GM21576 (cell line): ENCODE results near the gene PKMYT1.

Experiments
- ATAC-seq: cut with Tn5 transposase; IDR thresholded peaks from one replicate; pipeline ENCODE4 v1.9.1; 2021; ENCODE audit warnings: mild to moderate bottlenecking, moderate library complexity; ENCODE audit not compliant: unreplicated experiment

Gene PKMYT1

DNA sequence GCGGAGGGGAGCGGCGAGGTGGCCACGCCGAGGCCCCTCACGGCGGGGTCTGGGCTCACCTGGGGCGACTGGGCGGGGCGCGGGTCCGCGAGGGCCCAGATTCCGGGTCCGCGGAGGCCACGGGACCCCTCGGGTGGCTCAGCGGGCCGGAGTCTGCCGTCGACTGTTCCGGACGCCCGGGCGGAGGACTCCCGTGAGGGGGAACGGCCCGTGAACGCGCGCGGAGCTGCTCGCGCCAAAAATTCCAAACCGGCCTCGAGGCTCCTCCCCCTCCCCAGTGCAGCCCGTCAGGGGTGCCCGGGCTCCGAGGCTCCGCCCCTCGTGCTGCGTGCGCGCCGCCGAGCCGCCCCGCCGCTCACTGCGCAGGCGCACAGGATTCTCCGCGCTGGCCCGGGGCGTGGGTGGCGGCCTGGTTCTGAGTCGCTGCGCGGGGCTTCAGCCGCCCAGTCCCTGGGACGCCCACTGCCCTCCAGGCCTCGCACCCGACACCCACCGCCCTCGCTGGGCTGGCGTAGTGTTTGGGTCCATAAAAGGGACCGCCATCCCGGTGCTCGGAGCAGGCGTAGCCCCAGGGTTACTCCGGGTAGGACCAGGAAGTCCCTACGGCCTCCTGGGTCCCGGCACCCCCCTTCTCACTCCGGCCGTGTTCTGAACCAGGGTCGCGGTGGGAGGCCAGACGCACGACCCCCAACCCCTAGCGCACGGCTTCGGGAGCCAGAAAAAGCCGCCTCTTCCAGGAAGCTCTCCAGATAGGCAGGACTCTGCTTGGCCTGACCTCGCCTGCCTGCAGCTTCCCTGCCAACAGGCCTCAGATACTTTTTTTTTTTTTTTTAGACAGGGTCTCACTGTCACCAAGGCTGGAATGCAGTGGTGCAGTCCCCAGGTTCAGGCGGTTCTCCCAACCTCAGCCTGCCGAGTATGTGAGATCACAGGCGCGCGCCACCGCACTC is at the start of gene PKMYT1:
TSS of gene PKMYT1 (minus strand) at position 220 of the 950 bp plus-strand sequence. CDS start 789 bp downstream, outside the sequence.
- ATAC-seq: peak; percentile 53

DNA sequence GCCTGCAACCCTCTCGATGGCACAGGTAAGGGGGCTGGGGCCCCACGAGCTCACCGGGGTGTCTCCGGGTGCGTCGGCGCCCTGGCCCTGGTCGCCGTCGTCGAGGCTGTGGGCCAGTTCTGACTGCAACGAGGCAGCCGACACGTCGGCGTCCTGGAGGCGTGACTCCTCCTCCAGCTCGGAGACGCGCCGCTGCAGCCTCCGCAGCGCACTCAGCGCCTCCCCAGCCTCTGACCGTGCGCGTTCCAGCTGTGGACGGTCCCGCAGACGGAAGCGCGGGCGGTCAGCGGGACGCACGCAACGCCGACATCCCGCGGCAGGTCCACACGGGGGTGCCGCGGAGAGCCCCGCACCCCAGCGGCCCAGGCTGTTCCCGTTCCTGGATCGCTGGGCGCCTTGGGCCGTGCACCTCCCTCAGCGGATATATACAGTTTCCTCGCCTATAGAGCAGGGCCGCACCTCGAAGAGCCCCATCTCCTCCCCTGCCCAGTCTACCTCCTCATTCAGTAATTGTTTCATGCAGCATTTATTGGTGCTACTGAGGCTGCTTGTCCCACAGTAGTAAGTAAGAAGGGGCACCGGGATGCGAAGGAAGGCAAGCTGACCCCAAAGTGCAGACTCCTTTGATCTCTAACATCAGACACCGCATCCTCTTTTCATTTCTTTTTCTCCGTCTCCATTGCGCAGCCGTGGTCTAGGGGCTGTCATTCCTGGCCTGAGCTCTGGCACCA is 49.4 kb upstream of the PKMYT1 start:
- no peak for ATAC-seq

DNA sequence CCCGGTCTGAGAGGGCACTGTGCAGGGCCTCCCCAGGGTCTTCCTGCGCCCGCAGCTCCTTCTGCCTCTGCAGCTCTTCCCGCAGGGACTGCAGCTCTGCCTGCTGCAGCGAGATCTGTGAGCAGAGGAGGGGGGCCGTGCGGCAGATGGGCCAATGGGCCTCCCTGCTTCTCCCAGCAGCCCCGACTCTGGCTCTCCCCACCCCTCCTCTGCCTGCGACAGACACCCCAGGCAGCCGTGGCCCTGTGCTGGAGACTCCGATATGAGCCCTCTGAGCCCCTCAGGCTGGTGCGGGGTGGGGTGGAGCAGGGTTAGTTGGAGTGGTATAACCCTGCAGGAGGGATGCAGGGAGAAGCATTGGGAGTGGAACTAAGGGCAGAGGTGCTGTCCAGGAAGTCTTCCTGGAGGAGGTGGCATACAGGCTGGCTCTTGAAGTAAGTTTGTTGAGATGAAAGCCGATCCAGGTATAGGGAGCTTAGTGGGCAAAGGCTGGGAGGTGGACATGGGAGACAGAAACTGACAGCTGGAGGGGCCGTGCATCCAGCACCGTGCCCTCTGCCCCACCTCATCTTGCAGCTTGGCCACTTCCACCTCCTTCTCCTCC is 48.6 kb upstream of the PKMYT1 start:
- no peak for ATAC-seq

DNA sequence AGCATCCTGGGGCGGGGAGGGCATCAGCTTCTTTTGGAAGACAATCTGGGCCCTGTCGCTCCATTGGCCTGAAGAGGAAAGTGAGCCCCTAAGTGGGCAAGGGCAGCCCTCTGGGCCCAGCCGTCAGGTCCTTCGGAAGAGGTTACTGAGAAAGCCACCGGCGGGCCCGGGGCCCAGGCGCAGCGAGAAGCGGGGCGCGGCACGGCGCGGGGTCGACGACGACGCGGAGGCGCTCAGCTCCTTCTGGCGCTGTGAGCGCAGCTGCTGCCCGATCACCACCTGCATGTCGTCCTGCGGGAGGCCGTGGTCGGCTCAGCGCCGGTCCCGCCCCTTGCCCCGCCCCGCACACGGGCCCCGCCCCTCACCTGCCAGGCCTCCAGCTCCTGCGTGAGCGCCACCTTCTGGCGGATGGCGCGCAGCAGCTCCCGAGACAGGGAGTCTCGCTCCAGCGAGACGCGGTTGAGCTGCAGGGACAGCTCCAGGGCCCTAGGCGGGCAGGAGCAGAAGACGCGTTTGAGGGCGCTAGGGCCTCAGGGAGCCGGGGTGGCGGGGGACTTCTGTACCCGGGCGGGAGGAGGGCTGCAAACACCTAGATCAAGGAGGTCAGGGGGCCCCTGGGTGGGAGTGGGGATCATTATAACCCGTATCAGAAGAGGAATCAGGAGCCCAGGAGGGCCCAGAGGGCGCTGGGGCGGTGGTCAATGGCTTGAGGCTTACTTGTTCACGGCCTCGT is 47.9 kb upstream of the PKMYT1 start:
- no peak for ATAC-seq

DNA sequence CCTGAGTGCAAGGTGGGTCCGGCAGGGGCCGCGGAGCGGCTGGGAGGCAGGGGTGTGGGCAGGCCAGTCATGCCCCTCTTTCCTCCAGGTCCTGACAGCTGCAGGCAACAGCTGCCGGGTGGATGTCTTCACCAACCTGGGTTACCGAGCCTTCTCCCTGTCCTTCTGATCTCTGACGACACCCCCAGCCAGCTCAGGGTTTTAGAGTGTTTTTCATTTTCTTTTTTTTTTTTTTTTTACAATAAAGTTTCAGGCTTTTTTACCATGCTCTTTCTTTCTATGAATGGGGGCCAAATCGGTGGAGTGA is 47.2 kb upstream of the PKMYT1 start:
- no peak for ATAC-seq

DNA sequence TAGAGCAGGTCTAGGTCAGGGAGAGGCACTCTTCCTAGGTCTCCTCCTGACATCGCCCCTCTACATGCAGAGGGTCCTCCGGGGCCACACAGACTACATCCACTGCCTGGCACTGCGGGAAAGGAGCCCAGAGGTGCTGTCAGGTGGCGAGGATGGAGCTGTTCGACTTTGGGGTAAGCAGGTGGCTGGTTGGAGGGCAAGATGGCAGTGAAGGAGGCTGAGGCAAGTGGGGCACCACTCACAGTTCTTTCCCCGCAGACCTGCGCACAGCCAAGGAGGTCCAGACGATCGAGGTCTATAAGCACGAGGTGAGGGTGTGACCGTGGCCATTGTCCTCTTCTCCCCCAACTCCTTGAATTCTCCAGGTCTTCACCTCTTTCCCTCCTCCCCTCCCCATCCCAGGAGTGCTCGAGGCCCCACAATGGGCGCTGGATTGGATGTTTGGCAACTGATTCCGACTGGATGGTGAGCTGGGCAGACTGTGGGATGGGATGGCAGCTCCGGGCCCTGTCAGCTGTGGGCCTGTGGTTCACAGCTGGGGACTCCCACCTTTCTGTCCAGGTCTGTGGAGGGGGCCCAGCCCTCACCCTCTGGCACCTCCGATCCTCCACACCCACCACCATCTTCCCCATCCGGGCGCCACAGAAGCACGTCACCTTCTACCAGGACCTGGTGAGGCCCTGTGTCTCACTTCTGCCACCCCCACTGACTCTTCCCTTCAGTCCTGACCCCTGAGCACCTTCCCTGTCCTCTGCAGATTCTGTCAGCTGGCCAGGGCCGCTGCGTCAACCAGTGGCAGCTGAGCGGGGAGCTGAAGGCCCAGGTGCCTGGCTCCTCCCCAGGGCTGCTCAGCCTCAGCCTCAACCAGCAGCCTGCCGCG is 46.6 kb upstream of the PKMYT1 start:
- no peak for ATAC-seq

DNA sequence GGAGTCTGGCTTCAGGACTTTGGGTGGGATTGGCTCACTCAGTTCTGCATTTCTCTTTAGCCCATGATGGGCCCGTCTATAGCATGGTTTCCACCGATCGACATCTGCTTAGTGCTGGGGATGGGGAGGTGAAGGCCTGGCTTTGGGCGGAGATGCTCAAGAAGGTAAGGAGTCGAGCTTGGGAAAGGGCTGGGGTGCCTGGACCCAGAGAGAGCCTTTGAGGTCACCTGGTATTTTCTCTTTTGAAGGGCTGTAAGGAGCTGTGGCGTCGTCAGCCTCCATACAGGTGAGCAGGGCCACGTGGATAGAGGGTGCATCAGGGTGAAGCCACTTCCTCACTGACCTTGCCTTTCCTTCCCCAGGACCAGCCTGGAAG is 45.7 kb upstream of the PKMYT1 start:
- ATAC-seq: no peak

DNA sequence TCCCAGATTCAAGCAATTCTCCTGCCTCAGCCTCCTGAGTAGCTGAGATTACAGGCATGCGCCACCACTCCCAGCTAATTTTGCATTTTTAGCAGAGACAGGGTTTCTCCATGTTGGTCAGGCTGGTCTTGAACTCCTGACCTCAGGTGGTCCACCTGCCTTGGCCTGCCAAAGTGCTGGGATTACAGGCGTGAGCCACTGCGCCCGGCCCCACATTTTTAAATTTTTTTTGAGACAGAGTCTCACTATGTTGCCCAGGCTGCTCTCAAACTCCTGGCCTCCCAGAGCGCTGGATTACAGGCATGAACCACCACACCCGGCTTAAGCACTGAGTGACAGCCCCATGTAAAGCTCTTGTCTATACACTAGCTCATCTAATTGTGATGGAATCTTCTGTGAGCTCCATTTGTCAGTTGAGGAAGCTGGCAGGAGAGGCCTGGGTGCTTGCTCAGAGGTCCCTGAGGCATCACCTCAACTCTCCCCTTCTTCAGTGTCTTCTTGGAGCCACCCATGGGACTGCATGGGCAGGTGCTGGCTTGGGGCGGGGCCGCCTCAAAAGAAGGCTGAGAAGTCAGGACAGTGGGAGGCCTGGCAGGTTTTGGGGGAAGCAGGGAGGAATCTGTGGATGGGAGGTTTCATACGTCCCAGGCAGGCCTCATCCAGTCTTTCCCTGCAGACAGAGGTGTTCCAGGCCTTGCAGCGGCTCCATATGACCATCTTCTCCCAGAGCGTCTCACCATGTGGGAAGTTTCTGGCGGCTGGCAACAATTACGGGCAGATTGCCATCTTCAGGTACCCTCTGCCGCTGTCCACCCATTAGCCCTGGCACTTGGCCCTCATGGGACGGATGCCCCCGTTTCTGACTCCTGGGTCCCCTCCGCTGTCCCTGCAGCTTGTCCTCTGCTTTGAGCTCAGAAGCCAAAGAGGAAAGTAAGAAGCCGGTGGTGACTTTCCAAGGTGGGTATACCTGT is 45.1 kb upstream of the PKMYT1 start:
- no peak for ATAC-seq

DNA sequence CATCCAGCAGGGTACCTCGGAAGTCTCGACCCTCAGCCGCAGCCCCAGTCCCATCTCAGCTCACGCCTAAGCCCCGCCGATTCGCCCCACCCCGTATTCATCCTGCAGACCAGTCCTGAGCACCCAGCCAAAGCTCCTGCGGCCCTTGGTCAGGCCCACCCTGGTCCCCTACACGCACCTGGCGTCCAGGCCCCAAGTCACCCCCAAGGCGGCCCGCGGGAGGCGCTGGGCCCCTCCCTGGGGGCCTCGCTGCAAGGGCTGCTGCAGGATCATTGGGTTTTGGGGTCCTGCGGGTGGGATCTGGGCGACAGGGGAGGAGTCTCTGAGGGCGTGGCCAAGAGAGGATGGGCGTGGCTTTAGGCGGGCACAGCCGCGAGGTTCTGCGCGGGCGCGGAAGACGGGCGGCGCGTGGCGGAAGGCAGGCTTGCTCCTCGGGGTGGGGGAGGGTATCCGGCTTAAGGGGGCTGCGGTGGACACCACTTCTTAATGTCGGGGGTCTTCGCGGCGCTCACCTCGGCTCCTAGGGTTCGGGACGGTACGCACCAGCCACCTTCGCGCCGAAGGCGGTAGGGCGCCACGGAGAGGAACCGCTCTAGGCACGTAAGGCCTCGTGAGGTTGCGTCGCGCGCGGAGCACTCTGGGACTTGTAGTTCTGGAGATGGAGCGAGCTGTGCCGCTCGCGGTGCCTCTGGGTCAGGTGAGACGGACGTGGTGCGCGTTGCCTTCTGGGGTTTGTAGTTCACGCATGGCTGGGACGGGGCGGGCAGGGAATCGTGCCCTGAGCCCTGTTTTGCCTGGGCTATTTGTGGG is 43.6 kb upstream of the PKMYT1 start, which contains the start of the genes HCFC1R1 and THOC6:
TSS of gene HCFC1R1 (minus strand) at position 274 of the 810 bp plus-strand sequence. CDS start at position 273, 1 bp downstream.
TSS of gene THOC6 (plus strand) at position 367 of the 810 bp plus-strand sequence. CDS start at position 659, 292 bp downstream.
- peak; percentile 71 for ATAC-seq

DNA sequence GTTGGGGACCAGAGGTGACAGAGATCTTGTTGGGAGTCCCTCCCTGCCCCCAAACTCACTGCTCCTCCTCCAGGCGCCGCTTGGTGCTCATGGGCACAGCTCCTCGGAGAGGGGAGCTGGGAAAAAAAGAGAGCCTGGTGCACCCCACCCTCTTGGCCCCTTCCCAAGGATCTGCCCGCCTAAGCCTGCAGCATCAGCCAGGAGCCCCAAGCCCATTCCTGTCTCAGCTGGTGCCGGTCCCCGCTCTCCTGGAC is 43.1 kb upstream of the PKMYT1 start:
- no peak for ATAC-seq

DNA sequence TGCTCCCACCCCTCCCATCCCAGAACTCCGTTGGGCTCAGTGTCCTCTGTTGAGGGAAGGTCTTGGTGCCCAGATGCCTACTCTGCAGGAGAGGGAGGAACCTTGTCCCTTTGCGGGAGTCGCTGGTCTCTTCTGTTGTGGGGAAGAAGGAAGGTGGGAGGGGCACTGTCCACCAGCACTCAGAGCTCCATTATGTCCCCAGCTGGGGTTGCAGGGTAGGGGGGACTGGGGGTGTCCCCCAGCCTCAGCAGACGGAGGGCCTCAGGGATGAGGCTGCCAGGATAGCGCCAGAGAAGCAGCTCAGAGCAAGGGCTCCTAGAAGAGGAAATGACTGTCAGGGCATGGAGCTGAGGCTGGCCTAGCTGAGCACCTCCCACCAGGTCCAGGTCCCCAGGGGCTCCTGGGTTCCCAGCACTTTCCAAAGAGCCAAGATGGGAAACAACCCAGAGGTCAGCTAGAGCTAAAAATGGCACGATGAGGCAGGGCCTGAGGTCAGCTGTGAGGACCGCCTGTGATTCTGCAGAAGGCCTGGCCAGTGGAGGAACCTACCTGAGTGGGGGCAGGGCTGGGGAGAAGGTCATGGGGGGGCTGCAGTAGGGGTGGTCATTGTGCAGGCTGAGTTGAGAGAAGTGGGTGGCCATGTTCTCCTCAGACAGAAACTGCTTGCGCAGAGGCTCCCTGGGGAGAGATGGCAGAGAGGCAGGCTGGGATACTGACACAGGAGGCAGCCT is 42.6 kb upstream of the PKMYT1 start:
- no peak for ATAC-seq

DNA sequence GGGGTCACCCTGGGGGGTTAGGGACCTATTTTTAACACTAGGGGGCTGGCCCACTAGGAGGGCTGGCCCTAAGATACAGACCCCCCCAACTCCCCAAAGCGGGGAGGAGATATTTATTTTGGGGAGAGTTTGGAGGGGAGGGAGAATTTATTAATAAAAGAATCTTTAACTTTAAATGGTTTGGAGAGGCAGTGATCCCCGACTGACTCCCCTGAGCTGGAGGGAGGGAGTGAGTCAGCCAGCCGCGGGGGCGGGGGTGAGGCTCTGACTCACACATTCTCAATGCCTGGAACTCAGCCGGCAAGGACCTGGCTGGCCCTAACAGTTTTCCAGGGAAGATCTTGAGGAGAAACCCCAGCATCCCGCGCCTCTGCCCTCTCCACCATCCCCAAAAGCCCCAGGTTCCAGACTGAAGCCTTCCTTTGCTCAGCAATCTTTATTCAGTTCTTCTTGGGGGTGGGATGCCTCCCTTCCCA is 42.0 kb upstream of the PKMYT1 start:
- ATAC-seq: no peak

DNA sequence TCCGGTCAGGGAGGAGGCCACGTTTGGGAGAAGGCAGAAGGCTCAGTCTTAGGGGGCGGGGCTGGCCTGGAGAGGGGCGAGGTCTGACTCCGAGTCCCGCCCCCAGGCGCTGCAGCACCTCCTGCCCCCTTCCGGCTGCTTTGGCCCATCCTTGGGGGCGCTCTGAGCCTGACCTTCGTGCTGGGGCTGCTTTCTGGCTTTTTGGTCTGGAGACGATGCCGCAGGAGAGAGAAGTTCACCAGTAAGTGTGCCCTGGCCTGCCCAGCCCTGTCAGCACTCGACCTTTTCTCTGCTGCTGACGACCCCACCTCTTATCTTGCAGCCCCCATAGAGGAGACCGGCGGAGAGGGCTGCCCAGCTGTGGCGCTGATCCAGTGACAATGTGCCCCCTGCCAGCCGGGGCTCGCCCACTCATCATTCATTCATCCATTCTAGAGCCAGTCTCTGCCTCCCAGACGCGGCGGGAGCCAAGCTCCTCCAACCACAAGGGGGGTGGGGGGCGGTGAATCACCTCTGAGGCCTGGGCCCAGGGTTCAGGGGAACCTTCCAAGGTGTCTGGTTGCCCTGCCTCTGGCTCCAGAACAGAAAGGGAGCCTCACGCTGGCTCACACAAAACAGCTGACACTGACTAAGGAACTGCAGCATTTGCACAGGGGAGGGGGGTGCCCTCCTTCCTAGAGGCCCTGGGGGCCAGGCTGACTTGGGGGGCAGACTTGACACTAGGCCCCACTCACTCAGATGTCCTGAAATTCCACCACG is 41.4 kb upstream of the PKMYT1 start:
- no peak for ATAC-seq

DNA sequence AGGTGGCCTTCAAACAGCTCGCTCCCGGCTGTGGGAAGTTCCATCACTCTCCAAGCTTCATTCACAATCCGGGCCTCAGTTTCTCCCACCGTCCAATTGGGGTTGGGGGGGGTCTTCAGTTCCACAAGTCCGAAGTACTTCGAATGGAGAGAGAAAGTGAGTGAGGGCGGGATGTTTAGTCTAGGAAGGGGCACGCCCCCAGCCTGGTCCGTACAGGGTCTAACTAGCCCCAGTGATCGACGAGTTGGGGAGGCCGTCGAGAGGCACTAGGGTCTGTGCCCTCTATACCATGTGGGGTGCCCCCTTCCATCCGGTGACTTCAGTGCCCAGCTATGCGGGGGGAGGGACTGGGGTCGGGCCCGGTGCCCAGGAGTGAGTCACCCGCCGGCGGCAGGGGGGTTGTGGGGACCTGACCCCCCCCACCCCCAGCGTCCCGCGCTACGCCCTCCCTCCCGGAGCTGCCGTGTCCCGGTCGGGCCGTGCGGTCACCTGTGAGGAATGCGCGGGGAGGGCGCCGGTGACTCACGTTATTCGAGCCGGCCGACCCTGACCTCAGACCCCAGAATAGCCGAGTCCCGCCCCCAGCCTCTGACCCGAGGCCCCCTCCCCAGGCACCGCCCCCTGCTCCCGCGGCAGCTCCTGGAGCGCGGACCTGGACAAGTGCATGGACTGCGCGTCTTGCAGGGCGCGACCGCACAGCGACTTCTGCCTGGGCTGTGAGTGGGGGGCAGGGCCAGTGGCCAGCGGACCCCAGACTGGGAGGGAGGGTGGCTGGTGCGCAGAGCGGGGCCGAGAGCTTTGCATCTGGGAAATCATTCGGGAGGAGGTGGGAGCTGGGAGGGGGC is 40.6 kb upstream of the PKMYT1 start:
- no peak for ATAC-seq

DNA sequence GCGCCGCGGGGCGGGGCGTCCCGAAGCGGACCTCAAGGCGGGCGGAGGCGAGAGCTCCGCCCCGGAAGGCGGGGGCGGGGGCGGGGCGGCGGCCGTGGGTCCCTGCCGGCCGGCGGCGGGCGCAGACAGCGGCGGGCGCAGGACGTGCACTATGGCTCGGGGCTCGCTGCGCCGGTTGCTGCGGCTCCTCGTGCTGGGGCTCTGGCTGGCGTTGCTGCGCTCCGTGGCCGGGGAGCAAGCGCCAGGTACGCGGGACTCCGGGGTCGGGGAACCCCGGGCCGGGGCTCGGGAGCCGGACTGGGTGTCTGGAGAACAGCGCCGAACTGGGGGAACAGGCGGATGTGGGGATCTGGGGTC is 40.0 kb upstream of the PKMYT1 start, which contains the start of gene TNFRSF12A:
TSS of gene TNFRSF12A (plus strand) at position 122 of the 357 bp plus-strand sequence. CDS start at position 152, 30 bp downstream.
- ATAC-seq: no peak
